ENCODE measurements around the gene MYO5C. TPM values are rescaled to one million over a fixed set of nuclear protein-coding genes. Genes with fewer than 3 reads are reported as not detected.

Gene MYO5C
- total RNA-seq, 4 donors from 2014 or later = 17.8 to 25.5 (median 23.6) TPM

GRCh38 chr15:52200831-52201365 is 94.7 kb downstream of the MYO5C start:
- Histone ChIP-seq H3K4me1 (no peaks in the 10 kb centered on the region), H3K36me3 (peaks cover 0 to 78% (median 0%) of the 10 kb centered on the region in 3 donors), H3K27ac (no peak overlapping the region), H3K4me3 (no peak overlapping the region), H3K27me3 (no peaks in the 10 kb centered on the region), H3K9me3 (no peaks in the 10 kb centered on the region)
- no peak for TF ChIP-seq POLR2A (IDR thresholded peaks at IDR 0.05)
- TF ChIP-seq, protein P1, sequence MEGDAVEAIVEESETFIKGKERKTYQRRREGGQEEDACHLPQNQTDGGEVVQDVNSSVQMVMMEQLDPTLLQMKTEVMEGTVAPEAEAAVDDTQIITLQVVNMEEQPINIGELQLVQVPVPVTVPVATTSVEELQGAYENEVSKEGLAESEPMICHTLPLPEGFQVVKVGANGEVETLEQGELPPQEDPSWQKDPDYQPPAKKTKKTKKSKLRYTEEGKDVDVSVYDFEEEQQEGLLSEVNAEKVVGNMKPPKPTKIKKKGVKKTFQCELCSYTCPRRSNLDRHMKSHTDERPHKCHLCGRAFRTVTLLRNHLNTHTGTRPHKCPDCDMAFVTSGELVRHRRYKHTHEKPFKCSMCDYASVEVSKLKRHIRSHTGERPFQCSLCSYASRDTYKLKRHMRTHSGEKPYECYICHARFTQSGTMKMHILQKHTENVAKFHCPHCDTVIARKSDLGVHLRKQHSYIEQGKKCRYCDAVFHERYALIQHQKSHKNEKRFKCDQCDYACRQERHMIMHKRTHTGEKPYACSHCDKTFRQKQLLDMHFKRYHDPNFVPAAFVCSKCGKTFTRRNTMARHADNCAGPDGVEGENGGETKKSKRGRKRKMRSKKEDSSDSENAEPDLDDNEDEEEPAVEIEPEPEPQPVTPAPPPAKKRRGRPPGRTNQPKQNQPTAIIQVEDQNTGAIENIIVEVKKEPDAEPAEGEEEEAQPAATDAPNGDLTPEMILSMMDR (IDR thresholded peaks at IDR 0.05) = no peak
- WGBS, 2 donors = 76 to 82% methylated on average over 1 of the region's 1 CpG
- no peak for DNase-seq
- intact Hi-C loops (cut with DNase I) = no loop called here

GRCh38 chr15:52199271-52199670 is 96.3 kb downstream of the MYO5C start:
- 83 to 93% methylated on average over 2 of the region's 2 CpGs for WGBS, 2 donors
- Histone ChIP-seq H3K9me3 (no peaks in the 10 kb centered on the region), H3K4me3 (no peak overlapping the region), H3K27ac (no peak overlapping the region), H3K36me3 (peaks cover 0 to 76% (median 0%) of the 10 kb centered on the region in 3 donors), H3K4me1 (no peaks in the 10 kb centered on the region), H3K27me3 (no peaks in the 10 kb centered on the region)
- no peak for DNase-seq
- intact Hi-C loops (cut with DNase I) = no loop called here
- TF ChIP-seq, protein P1 (IDR thresholded peaks at IDR 0.05) = no peak
- TF ChIP-seq POLR2A (IDR thresholded peaks at IDR 0.05) = no peak

DNA sequence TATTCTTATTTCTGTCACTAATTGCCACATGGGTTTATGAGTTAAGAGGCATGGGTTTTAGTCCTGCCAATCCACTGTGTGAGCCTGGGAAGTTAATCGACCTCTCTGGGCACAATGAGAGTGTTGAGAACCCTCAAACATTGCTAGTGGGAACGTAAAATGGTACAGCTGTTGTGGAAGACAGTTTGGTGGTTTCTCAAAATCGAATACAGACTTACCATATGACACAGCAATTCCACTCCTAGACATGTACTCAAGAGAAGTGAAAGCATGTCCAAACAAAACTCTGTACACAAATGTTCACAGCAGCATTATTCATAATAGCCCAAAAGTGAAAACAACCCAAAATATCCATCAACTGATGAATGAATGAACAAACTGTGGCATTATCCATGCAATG is 98.7 kb downstream of the MYO5C start:
- no peaks in the 10 kb centered on the region for H3K9me3 ChIP-seq
- WGBS, 2 donors = 54 to 67% methylated on average over 2 to 3 of the region's 3 CpGs
- no peak overlapping the region for H3K27ac ChIP-seq
- no peaks in the 10 kb centered on the region for H3K27me3 ChIP-seq
- intact Hi-C loops (cut with DNase I) = no loop called here
- TF ChIP-seq, protein P1 (IDR thresholded peaks at IDR 0.05) = no peak
- no peak for TF ChIP-seq POLR2A (IDR thresholded peaks at IDR 0.05)
- no peaks in the 10 kb centered on the region for H3K4me1 ChIP-seq
- DNase-seq = no peak
- H3K36me3 ChIP-seq = peaks cover 0 to 68% (median 0%) of the 10 kb centered on the region in 3 donors
- H3K4me3 ChIP-seq = no peak overlapping the region

GRCh38 chr15:52193791-52194190 is 101.8 kb downstream of the MYO5C start:
- Histone ChIP-seq H3K9me3 (no peaks in the 10 kb centered on the region), H3K27ac (no peak overlapping the region), H3K4me3 (no peak overlapping the region), H3K4me1 (no peaks in the 10 kb centered on the region), H3K36me3 (peaks cover 0 to 63% (median 0%) of the 10 kb centered on the region in 3 donors), H3K27me3 (no peaks in the 10 kb centered on the region)
- no peak for DNase-seq
- intact Hi-C loops (cut with DNase I) = no loop called here
- TF ChIP-seq, protein P1 (IDR thresholded peaks at IDR 0.05) = no peak
- TF ChIP-seq POLR2A (IDR thresholded peaks at IDR 0.05) = no peak
- 75 to 79% methylated on average over 1 of the region's 1 CpG for WGBS, 2 donors

DNA sequence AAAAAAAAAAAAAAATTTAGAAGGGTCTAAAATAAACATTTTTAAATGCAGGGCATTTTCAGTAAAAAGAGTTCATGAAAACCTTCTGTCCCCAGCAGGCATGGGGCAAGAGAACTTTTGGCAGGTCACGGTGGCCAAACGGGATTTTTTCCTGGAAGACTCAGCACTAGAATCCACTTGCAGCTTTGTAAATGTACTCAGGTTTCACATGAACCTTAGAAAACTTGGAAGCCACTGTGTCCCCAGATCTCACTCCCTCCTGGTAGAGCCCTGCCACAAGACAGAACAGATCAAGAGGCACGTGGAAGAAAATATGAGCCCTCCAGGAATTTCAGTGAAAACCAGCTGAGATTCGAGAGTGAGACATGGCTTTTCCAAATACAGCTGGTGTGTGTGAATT is 102.3 kb downstream of the MYO5C start:
- intact Hi-C loops (cut with DNase I) = no loop called here
- no peaks in the 10 kb centered on the region for H3K9me3 ChIP-seq
- no peak overlapping the region for H3K27ac ChIP-seq
- H3K4me1 ChIP-seq = no peaks in the 10 kb centered on the region
- H3K27me3 ChIP-seq = no peaks in the 10 kb centered on the region
- no peak overlapping the region for H3K4me3 ChIP-seq
- WGBS, 2 donors = 52 to 75% methylated on average over 4 of the region's 4 CpGs
- H3K36me3 ChIP-seq = peaks cover 0 to 59% (median 0%) of the 10 kb centered on the region in 3 donors
- no peak for DNase-seq
- TF ChIP-seq, protein P1 (IDR thresholded peaks at IDR 0.05) = no peak
- no peak for TF ChIP-seq POLR2A (IDR thresholded peaks at IDR 0.05)

Measured in esophagus squamous epithelium (tissue), 5 donors.